Measurements from ENCODE around the gene TSPAN9. TPM values are rescaled to one million over a fixed set of nuclear protein-coding genes. Genes with fewer than 3 reads are reported as not detected.

Gene TSPAN9
- total RNA-seq, 4 donors from 2014 or later: 27.9 to 49.1 (median 42.0) TPM

DNA sequence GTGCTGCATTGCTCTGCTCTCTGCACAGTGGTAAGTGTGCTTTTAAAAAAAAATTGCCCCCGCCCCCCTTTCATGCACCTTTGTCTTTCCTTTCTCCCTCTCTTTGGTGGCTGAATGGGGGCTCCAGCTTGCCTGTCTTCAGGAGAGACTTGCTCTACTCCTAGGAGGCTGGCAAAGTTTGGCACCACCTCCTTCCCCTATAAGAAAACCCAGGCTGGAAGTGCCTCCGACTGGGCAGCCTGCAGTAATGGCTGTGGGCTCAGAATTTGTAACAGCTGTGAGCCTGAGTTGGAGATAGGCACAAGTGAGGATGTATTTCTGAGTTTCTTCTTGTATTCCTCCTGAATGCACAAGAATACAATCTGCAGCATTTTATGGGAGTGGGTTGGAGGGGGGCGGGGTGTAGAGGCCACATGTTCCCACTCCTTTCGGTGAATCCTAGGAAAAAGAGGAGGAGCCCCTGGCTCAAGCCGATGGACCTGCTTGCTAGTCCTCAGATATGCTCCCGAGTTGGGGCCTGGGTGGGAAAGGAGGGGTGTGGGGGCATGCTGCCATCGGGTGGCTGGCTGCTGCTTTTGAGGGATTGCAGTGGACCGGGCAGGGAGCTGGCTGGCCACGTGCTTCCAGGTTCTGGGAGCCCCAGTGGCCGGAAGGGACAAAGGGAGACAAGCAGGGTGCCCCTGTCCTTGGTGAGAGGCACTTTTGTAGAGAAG is 124.3 kb downstream of the TSPAN9 start:
- no peak for DNase-seq (ENCODE audit: low spot score in 2 of 2)
- intact Hi-C loops (cut with DNase I; ENCODE audit: low total_unique reads): loop anchor here (5.0 kb wide), 1 partner anchor 129 kb away; no protein-coding TSS in a partner anchor
- WGBS, 2 donors: 81 to 87% methylated on average over 10 of the region's 10 CpGs
- no peak for TF ChIP-seq POLR2A (IDR thresholded peaks at IDR 0.05)
- TF ChIP-seq, protein P1, sequence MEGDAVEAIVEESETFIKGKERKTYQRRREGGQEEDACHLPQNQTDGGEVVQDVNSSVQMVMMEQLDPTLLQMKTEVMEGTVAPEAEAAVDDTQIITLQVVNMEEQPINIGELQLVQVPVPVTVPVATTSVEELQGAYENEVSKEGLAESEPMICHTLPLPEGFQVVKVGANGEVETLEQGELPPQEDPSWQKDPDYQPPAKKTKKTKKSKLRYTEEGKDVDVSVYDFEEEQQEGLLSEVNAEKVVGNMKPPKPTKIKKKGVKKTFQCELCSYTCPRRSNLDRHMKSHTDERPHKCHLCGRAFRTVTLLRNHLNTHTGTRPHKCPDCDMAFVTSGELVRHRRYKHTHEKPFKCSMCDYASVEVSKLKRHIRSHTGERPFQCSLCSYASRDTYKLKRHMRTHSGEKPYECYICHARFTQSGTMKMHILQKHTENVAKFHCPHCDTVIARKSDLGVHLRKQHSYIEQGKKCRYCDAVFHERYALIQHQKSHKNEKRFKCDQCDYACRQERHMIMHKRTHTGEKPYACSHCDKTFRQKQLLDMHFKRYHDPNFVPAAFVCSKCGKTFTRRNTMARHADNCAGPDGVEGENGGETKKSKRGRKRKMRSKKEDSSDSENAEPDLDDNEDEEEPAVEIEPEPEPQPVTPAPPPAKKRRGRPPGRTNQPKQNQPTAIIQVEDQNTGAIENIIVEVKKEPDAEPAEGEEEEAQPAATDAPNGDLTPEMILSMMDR (IDR thresholded peaks at IDR 0.05): no peak
- no peak overlapping the region for H3K4me3 ChIP-seq (ENCODE audit: low read depth, poor library complexity, severe bottlenecking)

DNA sequence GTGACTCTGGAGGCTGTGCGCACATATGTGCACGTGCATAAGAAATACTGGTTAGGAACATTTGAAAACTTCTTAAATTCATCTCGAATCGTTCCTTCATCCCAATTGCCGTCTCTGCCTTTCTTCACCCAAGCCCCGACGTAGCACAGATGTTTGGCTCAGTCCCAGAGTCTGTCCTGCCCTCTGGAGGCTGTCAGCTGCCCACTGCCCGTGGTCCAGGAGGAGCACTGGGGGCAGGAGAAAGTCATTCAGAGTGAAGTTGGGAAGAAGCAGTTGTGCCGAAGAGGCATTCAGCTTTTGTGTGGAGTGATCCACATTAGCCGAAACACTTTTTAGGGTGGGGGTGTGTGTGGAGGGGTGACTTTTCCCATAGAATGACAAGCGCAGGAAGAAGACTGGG is 124.9 kb downstream of the TSPAN9 start:
- no peak for TF ChIP-seq POLR2A (IDR thresholded peaks at IDR 0.05)
- TF ChIP-seq, protein P1 (IDR thresholded peaks at IDR 0.05): no peak
- intact Hi-C loops (cut with DNase I; ENCODE audit: low total_unique reads): loop anchor here (5.0 kb wide), 1 partner anchor 130 kb away; no protein-coding TSS in a partner anchor
- no peak for DNase-seq (ENCODE audit: low spot score in 2 of 2)
- 84% methylated on average over 11 of the region's 11 CpGs for WGBS, 2 donors
- H3K4me3 ChIP-seq (ENCODE audit: low read depth, poor library complexity, severe bottlenecking): no peak overlapping the region

DNA sequence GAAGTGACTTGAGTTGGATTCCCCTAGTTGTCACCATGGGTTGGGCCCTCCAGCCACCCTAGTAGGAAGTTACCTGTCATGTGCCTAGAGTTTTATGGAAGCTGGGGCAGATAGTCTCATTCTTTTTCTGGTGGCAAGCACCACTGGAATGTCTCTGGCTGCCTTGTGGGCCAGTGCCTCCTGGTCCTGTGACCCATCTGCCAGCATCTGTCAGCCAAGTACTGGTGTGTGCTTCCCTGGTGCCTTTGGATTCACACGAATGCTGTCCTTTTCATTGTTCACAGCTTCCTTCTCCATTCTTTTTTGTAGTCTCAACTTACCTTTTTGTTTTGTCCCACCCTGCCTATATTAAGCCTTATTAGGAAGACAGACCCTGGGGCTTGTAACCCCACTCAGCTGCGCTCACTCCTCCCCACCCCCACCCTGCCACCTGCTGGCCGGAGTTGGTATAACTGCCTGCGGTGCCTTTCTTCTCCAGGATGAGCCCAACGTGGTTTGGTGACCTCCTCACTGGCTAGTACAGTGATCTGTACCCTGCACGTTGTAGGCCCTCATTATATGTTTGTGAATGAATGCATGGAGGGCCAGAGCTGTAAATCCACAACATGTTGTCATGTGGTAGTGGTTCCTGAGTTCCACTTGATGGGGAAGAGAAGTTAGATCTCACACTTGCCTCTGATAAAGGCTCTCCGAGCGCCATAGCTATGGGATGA is 125.7 kb downstream of the TSPAN9 start:
- DNase-seq (ENCODE audit: low spot score in 2 of 2): peak; percentile 36 to 93
- intact Hi-C loops (cut with DNase I; ENCODE audit: low total_unique reads): loop anchor here (5.0 kb wide), 1 partner anchor 131 kb away; no protein-coding TSS in a partner anchor
- no peak for TF ChIP-seq POLR2A (IDR thresholded peaks at IDR 0.05)
- TF ChIP-seq, protein P1 (IDR thresholded peaks at IDR 0.05): peak in 1 of 3 donors; percentile 43
- H3K4me3 ChIP-seq (ENCODE audit: low read depth, poor library complexity, severe bottlenecking): no peak overlapping the region
- WGBS, 2 donors: 32% methylated on average over 8 of the region's 8 CpGs

DNA sequence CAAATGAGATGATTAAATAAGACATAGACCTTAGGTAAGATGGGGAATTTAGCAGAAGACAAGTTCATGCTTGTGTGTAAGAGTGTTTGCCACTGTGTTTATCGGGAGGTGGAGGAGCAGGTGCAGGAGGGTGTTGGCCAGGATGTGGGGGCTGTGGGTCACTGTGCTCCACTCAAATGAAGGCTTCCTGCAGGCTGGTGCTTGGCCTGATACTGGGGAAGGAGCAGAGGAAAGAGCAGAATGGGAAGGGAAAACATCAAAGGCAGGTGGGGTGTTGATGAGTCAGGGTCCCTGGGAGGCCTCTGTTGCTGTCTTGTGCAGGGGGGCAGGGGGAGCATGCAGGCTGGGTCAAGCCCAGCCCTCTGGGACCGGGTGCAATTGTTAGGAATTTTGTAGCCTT is 126.5 kb downstream of the TSPAN9 start:
- intact Hi-C loops (cut with DNase I; ENCODE audit: low total_unique reads): loop anchor here (5.0 kb wide), 1 partner anchor 131 kb away; no protein-coding TSS in a partner anchor
- WGBS, 2 donors: 34 to 56% methylated on average over 2 of the region's 2 CpGs
- TF ChIP-seq, protein P1 (IDR thresholded peaks at IDR 0.05): no peak
- no peak for TF ChIP-seq POLR2A (IDR thresholded peaks at IDR 0.05)
- no peak overlapping the region for H3K4me3 ChIP-seq (ENCODE audit: low read depth, poor library complexity, severe bottlenecking)
- DNase-seq (ENCODE audit: low spot score in 2 of 2): no peak

DNA sequence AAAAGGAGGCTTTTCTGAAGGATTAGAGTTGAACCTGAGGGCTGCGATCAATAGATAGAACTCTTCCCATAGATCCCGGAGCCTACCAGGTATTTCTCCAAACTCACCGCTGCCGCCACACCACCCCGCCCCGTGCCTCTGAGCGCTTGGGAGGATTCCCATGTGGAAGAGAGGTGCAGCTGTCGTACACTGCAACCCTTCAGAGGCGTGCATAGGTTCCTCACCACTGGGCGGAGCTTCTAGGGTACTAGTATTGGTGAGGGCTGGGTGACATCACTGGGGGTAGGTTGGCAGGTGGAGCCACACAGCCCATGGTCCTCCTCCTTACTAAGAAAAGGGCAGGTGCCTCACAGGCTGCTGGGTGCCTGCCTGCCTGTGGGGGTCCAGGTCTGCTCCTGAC is 127.0 kb downstream of the TSPAN9 start:
- DNase-seq (ENCODE audit: low spot score in 2 of 2): no peak
- TF ChIP-seq POLR2A (IDR thresholded peaks at IDR 0.05): no peak
- TF ChIP-seq, protein P1 (IDR thresholded peaks at IDR 0.05): no peak
- intact Hi-C loops (cut with DNase I; ENCODE audit: low total_unique reads): loop anchor here (5.0 kb wide), 1 partner anchor 132 kb away; no protein-coding TSS in a partner anchor
- no peak overlapping the region for H3K4me3 ChIP-seq (ENCODE audit: low read depth, poor library complexity, severe bottlenecking)
- WGBS, 2 donors: 60 to 81% methylated on average over 8 to 10 of the region's 10 CpGs

All from lower leg skin (tissue), 4 donors.